Measurements from ENCODE around the gene DSP. TPM values are rescaled to one million over a fixed set of nuclear protein-coding genes. Genes with fewer than 3 reads are reported as not detected.

Gene DSP
- total RNA-seq, 2 experiments from 2014 or later: 0.06 TPM; not detected in 1

- Histone ChIP-seq H4K20me1 (ENCODE audit: insufficient read depth, low read length) (no peaks in the 10 kb centered on the region), H3K79me2 (ENCODE audit: insufficient read depth, low read depth, low read length) (no peaks in the 10 kb centered on the region), H3K4me3 (ENCODE audit: low read depth, low read length, poor library complexity, severe bottlenecking) (no peak overlapping the region), H2AFZ (ENCODE audit: low read length) (no peak overlapping the region), H3K9me2 (ENCODE audit: insufficient read depth, low read length) (no peaks in the 10 kb centered on the region), H3K27ac (ENCODE audit: low read depth, low read length, poor library complexity, severe bottlenecking) (no peak overlapping the region), H3K4me2 (ENCODE audit: low read length) (no peak overlapping the region), H3K9me3 (ENCODE audit: low read length) (no peaks in the 10 kb centered on the region), H3K4me1 (ENCODE audit: insufficient read depth, low read length, poor library complexity, severe bottlenecking) (no peaks in the 10 kb centered on the region), H3K36me3 (ENCODE audit: insufficient read depth, low read length) (no peaks in the 10 kb centered on the region)
- DNase-seq (ENCODE audit: low spot score): no peak
- TF ChIP-seq EZH2phosphoT487 (IDR thresholded peaks at IDR 0.05; ENCODE audit: borderline replicate concordance, low read depth, low read length) (no peak), CTCF (conservative IDR thresholded peaks at IDR 0.05; ENCODE audit: low read length) (no peak)
- intact Hi-C loops (cut with micrococcal nuclease; ENCODE audit: unreplicated experiment): no loop called here
- no TSS peak for BruUV-seq (replicated peaks)
- ChIA-PET CTCF (ENCODE audit: unreplicated experiment) (interaction anchor here (0.5 kb wide), 1 partner anchor 320 kb away, joined by 3 read pairs; no protein-coding TSS in a partner anchor), POLR2A (interaction anchor here (0.6 to 0.9 kb wide), 3 partner anchors 17 to 928 kb away, joined by 3 read pairs; no protein-coding TSS in a partner anchor)
These were observed 27.6 kb downstream of the DSP start for GRCh38 chr6:7569082-7569481.

- intact Hi-C loops (cut with micrococcal nuclease; ENCODE audit: unreplicated experiment): no loop called here
- Histone ChIP-seq H4K20me1 (ENCODE audit: insufficient read depth, low read length) (no peaks in the 10 kb centered on the region), H3K4me1 (ENCODE audit: insufficient read depth, low read length, poor library complexity, severe bottlenecking) (no peaks in the 10 kb centered on the region), H2AFZ (ENCODE audit: low read length) (no peak overlapping the region), H3K36me3 (ENCODE audit: insufficient read depth, low read length) (no peaks in the 10 kb centered on the region), H3K4me3 (ENCODE audit: low read depth, low read length, poor library complexity, severe bottlenecking) (no peak overlapping the region), H3K4me2 (ENCODE audit: low read length) (no peak overlapping the region), H3K27ac (ENCODE audit: low read depth, low read length, poor library complexity, severe bottlenecking) (no peak overlapping the region), H3K9me3 (ENCODE audit: low read length) (no peaks in the 10 kb centered on the region), H3K79me2 (ENCODE audit: insufficient read depth, low read depth, low read length) (no peaks in the 10 kb centered on the region), H3K9me2 (ENCODE audit: insufficient read depth, low read length) (no peaks in the 10 kb centered on the region)
- TF ChIP-seq EZH2phosphoT487 (IDR thresholded peaks at IDR 0.05; ENCODE audit: borderline replicate concordance, low read depth, low read length) (no peak), CTCF (conservative IDR thresholded peaks at IDR 0.05; ENCODE audit: low read length) (no peak)
- CTCF ChIA-PET (ENCODE audit: unreplicated experiment): no interaction called here
- POLR2A ChIA-PET: interaction anchor here (0.6 kb wide), 1 partner anchor 391 kb away, joined by 3 read pairs; no protein-coding TSS in a partner anchor
- BruUV-seq (replicated peaks): no TSS peak
- DNase-seq (ENCODE audit: low spot score): no peak
These were observed 30.9 kb downstream of the DSP start for GRCh38 chr6:7572213-7572943.

- DNase-seq (ENCODE audit: low spot score): no peak
- ChIA-PET POLR2A (interaction anchor here (1.0 kb wide), 1 partner anchor 15 kb away, joined by 3 read pairs; the partner anchor contains the start of gene SNRNP48), CTCF (ENCODE audit: unreplicated experiment) (no interaction called here)
- Histone ChIP-seq H3K4me3 (ENCODE audit: low read depth, low read length, poor library complexity, severe bottlenecking) (no peak overlapping the region), H2AFZ (ENCODE audit: low read length) (no peak overlapping the region), H3K79me2 (ENCODE audit: insufficient read depth, low read depth, low read length) (no peaks in the 10 kb centered on the region), H4K20me1 (ENCODE audit: insufficient read depth, low read length) (no peaks in the 10 kb centered on the region), H3K27ac (ENCODE audit: low read depth, low read length, poor library complexity, severe bottlenecking) (no peak overlapping the region), H3K9me3 (ENCODE audit: low read length) (no peaks in the 10 kb centered on the region), H3K4me2 (ENCODE audit: low read length) (no peak overlapping the region), H3K4me1 (ENCODE audit: insufficient read depth, low read length, poor library complexity, severe bottlenecking) (no peaks in the 10 kb centered on the region), H3K9me2 (ENCODE audit: insufficient read depth, low read length) (no peaks in the 10 kb centered on the region), H3K36me3 (ENCODE audit: insufficient read depth, low read length) (no peaks in the 10 kb centered on the region)
- TF ChIP-seq CTCF (conservative IDR thresholded peaks at IDR 0.05; ENCODE audit: low read length): no peak
- TF ChIP-seq EZH2phosphoT487 (IDR thresholded peaks at IDR 0.05; ENCODE audit: borderline replicate concordance, low read depth, low read length): no peak
- intact Hi-C loops (cut with micrococcal nuclease; ENCODE audit: unreplicated experiment): no loop called here
- no TSS peak for BruUV-seq (replicated peaks)
These were observed 33.0 kb downstream of the DSP start for GRCh38 chr6:7574500-7574899.

Data from OCI-LY7 (cell line).